Measurements from ENCODE around the gene TMEM254. TPM values are rescaled to one million over a fixed set of nuclear protein-coding genes. Genes with fewer than 3 reads are reported as not detected.

Gene TMEM254
- total RNA-seq, 1 donor: 9.9 TPM

DNA sequence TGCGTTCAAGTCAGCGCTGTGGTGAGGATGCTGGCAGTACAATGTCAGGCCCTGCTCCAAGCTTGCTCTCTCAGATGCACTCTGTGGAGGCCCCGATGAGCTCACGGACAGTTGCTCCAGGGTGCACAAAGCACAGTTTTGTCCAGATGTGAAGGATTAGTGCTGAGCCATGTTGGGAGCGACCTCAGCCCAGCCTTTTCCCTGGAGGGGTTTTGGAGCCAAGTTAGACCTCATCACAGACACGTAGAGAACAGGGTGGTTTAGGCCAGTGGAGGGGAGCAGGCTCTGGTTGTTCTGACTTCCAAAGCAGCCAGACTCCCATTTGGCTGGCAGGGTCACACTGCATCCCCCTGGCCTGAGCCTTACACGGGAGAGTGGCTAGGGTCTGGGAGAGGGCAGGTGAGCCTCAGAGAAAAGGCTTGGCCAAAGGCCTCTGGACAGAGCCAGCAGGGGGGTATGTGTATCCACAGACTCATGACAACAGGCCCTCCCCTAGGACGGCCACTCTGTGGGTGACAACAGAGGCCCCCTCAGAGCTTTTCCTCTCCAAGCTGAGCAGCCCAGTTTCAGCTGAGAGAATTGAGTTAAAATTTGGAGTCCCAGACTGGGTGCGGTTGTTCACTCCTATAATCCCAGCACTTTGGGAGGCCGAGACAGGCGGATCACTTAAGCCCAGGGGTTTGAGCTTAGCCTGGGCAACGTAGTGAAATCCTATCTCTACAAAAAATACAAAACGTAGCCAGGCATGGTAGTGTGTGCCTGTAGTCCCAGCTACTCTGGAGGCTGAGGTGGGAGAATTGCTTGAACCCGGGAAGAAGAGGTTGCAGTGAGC, 58.8 kb downstream of the TMEM254 start:
- DNase-seq (ENCODE audit: low read depth): peak; percentile 61
- no peak overlapping the region for H3K4me3 ChIP-seq (ENCODE audit: low read depth, low read length)
- TF ChIP-seq, protein P1, sequence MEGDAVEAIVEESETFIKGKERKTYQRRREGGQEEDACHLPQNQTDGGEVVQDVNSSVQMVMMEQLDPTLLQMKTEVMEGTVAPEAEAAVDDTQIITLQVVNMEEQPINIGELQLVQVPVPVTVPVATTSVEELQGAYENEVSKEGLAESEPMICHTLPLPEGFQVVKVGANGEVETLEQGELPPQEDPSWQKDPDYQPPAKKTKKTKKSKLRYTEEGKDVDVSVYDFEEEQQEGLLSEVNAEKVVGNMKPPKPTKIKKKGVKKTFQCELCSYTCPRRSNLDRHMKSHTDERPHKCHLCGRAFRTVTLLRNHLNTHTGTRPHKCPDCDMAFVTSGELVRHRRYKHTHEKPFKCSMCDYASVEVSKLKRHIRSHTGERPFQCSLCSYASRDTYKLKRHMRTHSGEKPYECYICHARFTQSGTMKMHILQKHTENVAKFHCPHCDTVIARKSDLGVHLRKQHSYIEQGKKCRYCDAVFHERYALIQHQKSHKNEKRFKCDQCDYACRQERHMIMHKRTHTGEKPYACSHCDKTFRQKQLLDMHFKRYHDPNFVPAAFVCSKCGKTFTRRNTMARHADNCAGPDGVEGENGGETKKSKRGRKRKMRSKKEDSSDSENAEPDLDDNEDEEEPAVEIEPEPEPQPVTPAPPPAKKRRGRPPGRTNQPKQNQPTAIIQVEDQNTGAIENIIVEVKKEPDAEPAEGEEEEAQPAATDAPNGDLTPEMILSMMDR (IDR thresholded peaks at IDR 0.05; ENCODE audit: insufficient read depth, low read depth, low read length): no peak

GRCh38 chr10:80137920-80138319, 59.5 kb downstream of the TMEM254 start:
- TF ChIP-seq, protein P1 (IDR thresholded peaks at IDR 0.05; ENCODE audit: insufficient read depth, low read depth, low read length): no peak

DNA sequence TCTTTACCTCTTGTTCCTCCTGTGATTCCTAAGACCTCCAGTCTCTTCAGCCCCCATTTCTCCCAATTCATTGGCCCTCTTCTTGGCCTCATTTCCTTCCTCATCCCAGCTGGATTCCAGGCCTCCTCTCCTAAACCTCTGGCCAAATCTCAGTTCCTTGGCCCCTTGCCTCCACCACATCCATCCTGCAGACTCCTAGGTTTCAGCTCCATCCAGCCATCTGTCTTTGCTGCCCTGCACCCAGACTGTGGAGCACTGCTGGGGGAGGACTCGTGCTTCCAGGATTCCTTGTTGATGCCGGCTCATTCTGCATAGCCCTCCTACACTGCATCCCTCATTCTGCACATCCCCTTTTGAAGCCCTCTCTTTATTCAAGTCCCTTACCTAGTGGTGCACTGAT, 60.8 kb downstream of the TMEM254 start:
- TF ChIP-seq, protein P1 (IDR thresholded peaks at IDR 0.05; ENCODE audit: insufficient read depth, low read depth, low read length): no peak
- no peak overlapping the region for H3K4me3 ChIP-seq (ENCODE audit: low read depth, low read length)
- no peak for DNase-seq (ENCODE audit: low read depth)

More at GRCh38 chr10:80137920-80138319, 59.5 kb downstream of the TMEM254 start:
- DNase-seq (ENCODE audit: low read depth): no peak
- no peak overlapping the region for H3K4me3 ChIP-seq (ENCODE audit: low read depth, low read length)

- H3K4me3 ChIP-seq (ENCODE audit: low read depth, low read length): no peak overlapping the region
- TF ChIP-seq, protein P1 (IDR thresholded peaks at IDR 0.05; ENCODE audit: insufficient read depth, low read depth, low read length): no peak
- DNase-seq (ENCODE audit: low read depth): no peak
Observed at GRCh38 chr10:80140251-80140650, 61.8 kb downstream of the TMEM254 start.

DNA sequence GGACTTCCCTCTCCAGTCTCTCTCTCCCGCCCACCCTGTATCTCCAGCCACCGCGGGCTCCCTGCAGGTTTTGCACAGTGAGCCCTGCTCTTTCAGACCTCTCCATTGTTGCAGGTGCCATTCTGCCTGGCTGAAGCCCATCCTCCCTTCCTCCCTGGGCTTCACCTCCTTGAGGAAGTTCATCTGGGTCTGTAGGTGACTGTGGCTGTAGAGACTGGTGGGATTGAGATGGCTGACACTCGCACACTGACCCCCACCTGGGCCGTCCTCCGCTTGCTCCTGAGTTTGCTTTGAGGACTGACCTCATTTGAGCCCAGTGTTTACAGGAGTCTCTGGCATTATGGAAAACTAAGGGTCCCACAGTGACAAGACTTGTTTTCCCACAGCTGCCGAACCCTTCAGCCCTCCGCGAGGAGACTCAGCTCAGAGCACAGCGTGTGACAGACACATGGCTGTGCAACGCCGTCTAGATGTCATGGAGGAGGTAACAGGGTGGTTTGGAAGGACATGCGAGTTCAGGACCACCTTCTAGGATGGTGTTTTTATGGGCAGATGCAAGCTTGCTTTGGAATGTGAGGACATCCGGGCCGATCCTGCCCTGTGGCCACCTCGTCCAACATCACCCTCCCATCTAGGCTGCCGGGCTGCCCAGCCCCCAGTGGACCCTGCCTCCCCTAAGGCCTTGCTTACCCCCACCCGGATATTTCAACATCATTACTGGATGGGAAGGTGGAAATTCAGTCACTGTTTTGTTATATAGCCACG, 63.4 kb downstream of the TMEM254 start:
- TF ChIP-seq, protein P1 (IDR thresholded peaks at IDR 0.05; ENCODE audit: insufficient read depth, low read depth, low read length): no peak
- H3K4me3 ChIP-seq (ENCODE audit: low read depth, low read length): no peak overlapping the region
- no peak for DNase-seq (ENCODE audit: low read depth)

Other genes starting within 250 kb of the TMEM254 start
- not detected in 2 replicates for gene SFTPD, start 129.6 kb upstream of the TMEM254 start, total RNA-seq
- gene PLAC9, start 54.1 kb downstream of the TMEM254 start, total RNA-seq: 0.43 and 0.64 TPM in 2 replicates
- 79.9 and 85.0 TPM in 2 replicates for gene ANXA11, start 126.9 kb downstream of the TMEM254 start, total RNA-seq
- gene MAT1A, start 211.0 kb downstream of the TMEM254 start, total RNA-seq: not detected in 2 replicates